ENCODE measurements around the gene AGL. TPM values are rescaled to one million over a fixed set of nuclear protein-coding genes. Genes with fewer than 3 reads are reported as not detected.
"Not testable (repeated sequence)": the region's sequence is repeated elsewhere in the genome, so short reads cannot be mapped to it uniquely, and the experiment has no call there.

AGL gene
- total and polyA plus RNA-seq, 12 donors, result 10.5 to 73.1 (median 54.6) TPM

DNA sequence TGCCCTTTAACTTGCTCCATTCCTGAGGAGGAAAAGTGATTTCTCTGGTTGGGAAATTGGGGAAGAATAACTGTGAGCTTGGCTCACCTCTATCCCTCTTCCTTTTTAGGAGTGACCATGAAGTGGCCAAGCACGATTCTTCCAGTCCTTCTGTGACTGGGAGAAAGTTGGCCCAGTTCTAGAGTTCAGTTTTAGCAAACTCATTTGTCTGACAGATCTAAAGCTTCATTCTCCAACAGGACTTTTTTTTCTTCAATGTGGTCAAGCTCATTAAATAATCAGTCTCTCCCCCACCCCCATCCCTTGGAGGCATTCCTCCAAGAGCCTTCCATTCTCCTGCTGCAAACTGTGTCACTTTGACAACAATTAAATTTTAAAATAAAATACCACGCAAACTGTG, 6.4 kb upstream of the AGL start:
- WGBS, 2 donors, result 57 to 58% methylated on average over 2 of the region's 2 CpGs
- DNase-seq (no peak), ATAC-seq (peak in 3 of 8 donors; percentile 61 to 64 (median 64))
- TF ChIP-seq, protein P1, sequence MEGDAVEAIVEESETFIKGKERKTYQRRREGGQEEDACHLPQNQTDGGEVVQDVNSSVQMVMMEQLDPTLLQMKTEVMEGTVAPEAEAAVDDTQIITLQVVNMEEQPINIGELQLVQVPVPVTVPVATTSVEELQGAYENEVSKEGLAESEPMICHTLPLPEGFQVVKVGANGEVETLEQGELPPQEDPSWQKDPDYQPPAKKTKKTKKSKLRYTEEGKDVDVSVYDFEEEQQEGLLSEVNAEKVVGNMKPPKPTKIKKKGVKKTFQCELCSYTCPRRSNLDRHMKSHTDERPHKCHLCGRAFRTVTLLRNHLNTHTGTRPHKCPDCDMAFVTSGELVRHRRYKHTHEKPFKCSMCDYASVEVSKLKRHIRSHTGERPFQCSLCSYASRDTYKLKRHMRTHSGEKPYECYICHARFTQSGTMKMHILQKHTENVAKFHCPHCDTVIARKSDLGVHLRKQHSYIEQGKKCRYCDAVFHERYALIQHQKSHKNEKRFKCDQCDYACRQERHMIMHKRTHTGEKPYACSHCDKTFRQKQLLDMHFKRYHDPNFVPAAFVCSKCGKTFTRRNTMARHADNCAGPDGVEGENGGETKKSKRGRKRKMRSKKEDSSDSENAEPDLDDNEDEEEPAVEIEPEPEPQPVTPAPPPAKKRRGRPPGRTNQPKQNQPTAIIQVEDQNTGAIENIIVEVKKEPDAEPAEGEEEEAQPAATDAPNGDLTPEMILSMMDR (IDR thresholded peaks at IDR 0.05), result no peak
- intact Hi-C loops (cut with DNase I), result no loop called here
- no peak overlapping the region for H3K4me3 ChIP-seq
- H3K4me1 ChIP-seq, result peaks cover 0 to 17% (median 0%) of the 10 kb centered on the region in 9 donors
- H3K27ac ChIP-seq, result peak overlapping the region in 4 of 10 donors; percentile 3 to 49 (median 27)
- H3K9me3 ChIP-seq, result peaks cover 0 to 4% (median 0%) of the 10 kb centered on the region in 11 donors
- no peaks in the 10 kb centered on the region for H3K36me3 ChIP-seq
- H3K27me3 ChIP-seq, result no peaks in the 10 kb centered on the region

DNA sequence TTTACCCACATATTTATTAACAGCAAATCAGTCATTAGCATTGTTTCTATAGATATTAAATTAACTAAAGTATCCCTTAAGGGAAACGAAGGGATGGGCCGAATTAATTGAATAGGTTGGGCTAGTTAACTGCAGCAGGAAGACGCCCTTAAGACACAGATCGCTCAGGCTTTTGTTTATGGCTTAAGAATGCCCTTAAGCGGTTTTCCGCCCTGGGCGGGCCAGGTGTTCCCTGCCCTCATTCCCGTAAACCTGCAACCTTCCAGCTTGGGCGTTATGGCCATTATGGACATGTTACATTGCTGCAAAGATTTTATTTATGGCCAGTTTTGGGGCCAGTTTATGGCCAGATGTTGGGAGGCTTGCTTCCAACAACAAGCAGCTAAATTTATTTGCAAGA, 5.0 kb upstream of the AGL start:
- H3K27ac ChIP-seq; intact Hi-C loops (cut with DNase I); DNase-seq; ATAC-seq; H3K36me3 ChIP-seq; H3K9me3 ChIP-seq; H3K27me3 ChIP-seq; H3K4me3 ChIP-seq: not testable (repeated sequence)
- H3K4me1 ChIP-seq, result peaks cover 0 to 25% (median 7%) of the 10 kb centered on the region in 9 donors
- WGBS, 2 donors, result 91 to 94% methylated on average over 9 of the region's 9 CpGs

DNA sequence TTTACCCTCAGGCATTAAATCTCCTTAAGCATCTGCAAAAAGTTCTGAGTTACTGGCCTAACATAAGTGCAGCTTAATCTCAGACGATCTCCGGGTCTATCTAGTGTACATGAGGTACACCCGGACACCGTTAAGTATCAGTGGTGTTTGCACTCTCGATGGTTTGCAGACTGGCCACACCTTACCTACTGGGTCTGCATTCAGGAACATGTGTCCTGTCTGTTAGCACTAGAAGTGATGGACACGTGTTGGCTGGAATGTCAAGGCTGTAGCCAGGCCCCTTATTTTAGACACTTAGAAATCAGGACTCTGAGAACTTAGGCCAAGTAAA, 783 bp upstream of the AGL start:
- Histone ChIP-seq H3K9me3 (no peaks in the 10 kb centered on the region), H3K36me3 (peaks cover 0 to 13% (median 0%) of the 10 kb centered on the region in 9 donors), H3K4me3 (peak overlapping the region in 9 of 10 donors; percentile 71 to 91 (median 85)), H3K4me1 (peaks cover 0 to 35% (median 14%) of the 10 kb centered on the region in 9 donors), H3K27me3 (no peaks in the 10 kb centered on the region), H3K27ac (peak overlapping the region in 9 of 10 donors; percentile 80 to 94 (median 92))
- DNase-seq, result peak in 1 of 2 donors; percentile 7
- peak in 6 of 8 donors; percentile 15 to 57 (median 40) for ATAC-seq
- WGBS, 2 donors, result 45 to 57% methylated on average over 6 of the region's 6 CpGs
- intact Hi-C loops (cut with DNase I), result no loop called here
- TF ChIP-seq, protein P1 (IDR thresholded peaks at IDR 0.05), result no peak

DNA sequence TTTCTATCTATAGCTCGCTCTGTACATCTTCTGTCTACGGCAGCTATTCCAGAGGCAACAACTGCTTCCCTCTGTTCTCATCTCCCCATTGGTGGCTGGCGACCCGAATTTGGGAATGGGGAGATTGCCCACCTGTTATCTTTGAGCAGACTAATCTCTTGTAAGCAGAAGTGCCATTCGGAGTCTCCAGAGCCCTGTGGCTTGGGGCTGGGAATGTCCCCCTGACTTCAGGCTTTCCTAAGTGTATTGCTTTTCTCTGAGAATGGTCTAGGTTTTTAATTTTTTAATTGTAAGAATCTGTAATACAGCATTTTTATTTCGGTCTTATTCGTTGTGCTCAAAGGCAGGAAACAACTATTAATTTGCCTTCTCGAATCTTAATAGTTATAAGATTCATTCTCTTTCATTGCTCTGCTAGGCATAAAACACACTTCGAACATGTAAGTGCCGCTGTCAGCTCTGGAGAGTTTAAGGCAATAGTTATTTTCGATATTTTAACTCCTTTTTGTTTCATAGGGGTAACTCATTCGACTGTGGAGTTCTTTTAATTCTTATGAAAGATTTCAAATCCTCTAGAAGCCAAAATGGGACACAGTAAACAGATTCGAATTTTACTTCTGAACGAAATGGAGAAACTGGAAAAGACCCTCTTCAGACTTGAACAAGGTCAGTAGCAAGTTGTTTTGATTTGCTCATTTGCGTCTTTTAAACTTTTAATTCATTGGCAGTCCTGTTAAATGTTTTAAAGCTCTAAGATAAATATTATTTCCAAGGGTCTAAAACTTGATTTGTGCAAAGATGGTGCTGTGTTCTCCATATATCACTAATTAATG, 514 bp downstream of the AGL start:
- peak overlapping the region; percentile 40 to 91 (median 82) for H3K4me3 ChIP-seq
- peaks cover 0 to 24% (median 0%) of the 10 kb centered on the region in 9 donors for H3K36me3 ChIP-seq
- H3K4me1 ChIP-seq, result peaks cover 0 to 35% (median 14%) of the 10 kb centered on the region in 9 donors
- H3K9me3 ChIP-seq, result no peaks in the 10 kb centered on the region
- ATAC-seq (peak in 6 of 8 donors; percentile 6 to 20 (median 14)), DNase-seq (peak in 1 of 2 donors; percentile 6)
- intact Hi-C loops (cut with DNase I), result loop anchor here in 2 of 10 donors (5.0 kb wide), 2 partner anchors 33 to 43 kb away; no protein-coding TSS in a partner anchor
- TF ChIP-seq, protein P1 (IDR thresholded peaks at IDR 0.05), result no peak
- no peaks in the 10 kb centered on the region for H3K27me3 ChIP-seq
- 4 to 7% methylated on average over 15 of the region's 15 CpGs for WGBS, 2 donors
- H3K27ac ChIP-seq, result peak overlapping the region; percentile 80 to 94 (median 92)
